GM15510 (cell line): ENCODE results near the gene PGAP3.

Experiments
- POLR2A ChIP-seq: IDR thresholded peaks from 3 replicates; pipeline ENCODE4 v1.6.1; 2011; ENCODE audit warnings: borderline replicate concordance; ENCODE audit not compliant: insufficient read length; ENCODE audit errors: extremely low read depth

Gene PGAP3

DNA sequence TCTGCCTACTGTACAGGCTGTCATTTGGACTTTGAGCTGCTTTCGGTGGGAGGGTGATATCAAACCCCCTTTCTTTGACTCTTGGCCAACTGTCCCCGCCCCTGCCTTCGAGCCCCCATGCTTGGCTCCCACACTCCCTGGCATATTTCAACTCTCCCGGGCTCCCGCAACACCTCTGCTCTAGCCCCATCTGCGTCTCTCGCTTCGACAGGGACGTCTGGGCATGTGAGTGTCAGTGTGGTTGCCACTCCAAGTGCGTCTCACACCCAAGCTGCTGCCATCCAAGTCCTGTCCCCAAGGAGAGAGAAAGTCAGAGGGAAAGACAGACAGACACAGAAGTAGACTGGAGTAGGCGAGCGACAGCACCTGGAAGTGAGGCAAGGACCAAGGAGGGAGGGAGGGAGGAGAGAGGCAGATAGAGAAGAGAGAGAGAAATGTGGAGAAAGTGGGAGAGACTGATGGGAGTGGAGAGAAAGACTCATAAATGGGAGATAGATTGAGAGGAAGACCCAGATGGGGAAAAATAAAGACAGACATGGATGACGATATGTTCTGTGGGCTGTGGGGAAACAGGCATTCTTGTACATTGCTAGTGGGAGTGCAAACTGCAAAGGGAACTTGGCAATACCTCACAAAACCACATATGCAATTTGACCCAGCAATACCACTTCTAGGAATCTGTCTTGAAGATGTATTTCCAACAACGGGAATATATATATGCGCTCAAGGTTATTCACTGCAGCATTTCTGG lies 39.1 kb downstream of the PGAP3 start:
- TF ChIP-seq POLR2A: no peak

DNA sequence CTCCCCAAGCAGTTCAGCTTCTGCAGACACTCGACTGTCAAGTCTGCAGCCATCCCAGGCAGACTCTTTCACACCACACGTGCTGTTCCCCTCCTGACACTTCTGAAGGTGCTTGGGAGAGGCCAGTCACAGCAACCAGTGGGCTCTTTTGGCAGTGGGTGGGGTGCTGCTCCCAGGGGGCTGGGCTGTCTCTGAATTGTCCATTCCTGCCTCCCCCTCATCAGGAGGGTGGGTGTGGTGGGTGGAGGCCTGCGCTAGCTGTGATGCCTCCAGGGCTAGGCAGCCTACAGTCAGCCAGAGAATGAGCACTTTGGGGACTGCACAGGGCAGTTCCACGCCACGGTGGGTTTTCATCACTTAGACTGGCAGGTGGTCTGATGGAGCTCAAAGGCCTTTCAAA lies 40.6 kb downstream of the PGAP3 start:
- TF ChIP-seq POLR2A: no peak

DNA sequence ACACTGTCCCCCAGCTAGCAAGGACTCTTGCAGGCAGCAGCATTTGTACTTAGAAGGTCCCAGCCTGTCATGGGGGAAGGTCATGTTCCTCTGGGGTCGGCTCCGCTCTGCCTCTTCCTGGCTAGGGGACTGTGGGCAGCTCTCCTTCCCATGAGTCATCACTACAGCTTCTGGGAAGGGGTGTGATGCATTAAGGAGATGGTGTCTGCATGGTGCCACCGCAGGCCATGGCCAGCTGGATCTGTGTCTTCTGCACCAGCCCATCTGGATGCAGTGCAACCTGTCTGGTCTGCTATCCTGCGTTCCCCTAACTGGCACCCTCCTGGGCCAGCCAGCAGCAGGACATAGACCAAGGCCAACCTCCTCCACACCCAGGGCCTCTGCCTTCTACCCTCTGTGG lies 44.6 kb downstream of the PGAP3 start:
- no peak for TF ChIP-seq POLR2A

DNA sequence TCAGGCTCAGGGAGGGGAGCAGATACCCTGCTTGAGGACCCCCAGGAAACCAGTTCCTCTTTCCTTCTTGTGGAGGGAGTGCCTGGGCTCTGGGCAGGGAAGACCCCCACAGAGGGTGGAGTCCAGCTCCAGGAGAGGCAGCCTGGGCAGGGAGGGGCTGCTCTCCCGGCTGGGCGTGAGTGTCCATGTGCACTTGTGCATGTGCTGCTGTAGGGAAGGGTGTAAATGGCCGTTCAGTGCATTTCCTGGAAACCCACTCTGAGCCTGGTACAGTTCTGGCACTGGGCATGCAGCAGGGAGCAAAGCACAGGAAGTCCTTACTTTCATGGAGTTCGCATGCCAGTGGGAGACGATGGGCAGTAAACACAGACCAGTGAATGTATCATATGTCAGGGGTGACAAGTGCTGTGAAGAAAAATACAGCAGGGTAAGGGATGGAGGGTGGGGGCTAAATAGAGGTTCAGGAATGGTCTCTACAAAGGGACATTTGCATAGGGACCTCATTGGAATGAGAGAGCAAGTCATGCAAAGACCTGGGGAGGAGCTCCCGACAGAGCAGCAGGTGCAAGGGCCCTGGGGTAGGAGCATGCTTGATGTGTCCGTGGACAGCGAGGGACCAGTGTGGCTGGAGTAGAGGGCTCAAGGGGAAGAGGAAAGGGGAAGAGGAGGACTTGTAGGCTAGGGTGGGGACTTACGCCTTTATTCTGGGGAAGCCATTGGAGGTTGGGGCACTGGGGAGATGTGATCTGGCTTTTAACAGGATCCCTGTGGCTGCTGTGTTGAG lies 45.4 kb downstream of the PGAP3 start:
- TF ChIP-seq POLR2A: no peak

DNA sequence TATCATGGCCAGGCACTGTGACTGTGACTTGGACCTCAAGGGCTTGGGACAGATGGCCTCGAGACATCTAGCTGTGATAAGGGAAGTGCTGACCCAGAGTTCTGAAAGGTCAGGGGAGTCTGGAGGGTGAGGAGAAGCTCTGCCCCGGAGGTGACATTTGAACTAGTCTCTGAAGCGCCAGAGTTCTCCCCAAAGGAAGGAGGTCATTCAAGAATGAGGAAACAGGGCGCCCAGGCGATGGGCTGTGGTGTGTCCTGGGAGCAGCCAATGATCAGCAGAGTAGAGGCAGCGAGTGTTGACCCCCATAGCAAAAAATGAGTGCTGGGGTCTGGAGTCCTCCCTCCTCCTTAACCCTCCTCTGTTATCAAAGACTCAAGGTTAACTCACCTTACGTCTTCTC lies 46.0 kb downstream of the PGAP3 start:
- no peak for TF ChIP-seq POLR2A

DNA sequence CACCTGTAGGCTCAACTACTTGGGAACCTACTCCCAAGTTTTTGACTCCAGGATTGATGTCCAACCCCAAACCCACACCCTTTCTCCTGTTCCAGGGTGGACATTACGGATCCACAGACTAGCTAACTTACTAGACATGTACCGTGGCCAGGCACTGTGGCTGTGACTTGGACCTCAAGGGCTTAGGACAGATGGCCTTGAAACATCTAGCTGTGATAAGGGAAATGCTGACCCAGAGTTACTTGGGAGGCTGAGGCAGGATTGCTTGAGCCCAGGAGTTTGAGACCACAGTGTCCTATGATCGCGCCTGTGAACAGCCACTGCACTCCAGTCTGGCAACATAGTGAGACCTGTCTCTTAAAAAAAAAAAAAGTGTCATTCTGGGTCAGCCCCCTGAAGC lies 46.8 kb downstream of the PGAP3 start:
- no peak for TF ChIP-seq POLR2A

DNA sequence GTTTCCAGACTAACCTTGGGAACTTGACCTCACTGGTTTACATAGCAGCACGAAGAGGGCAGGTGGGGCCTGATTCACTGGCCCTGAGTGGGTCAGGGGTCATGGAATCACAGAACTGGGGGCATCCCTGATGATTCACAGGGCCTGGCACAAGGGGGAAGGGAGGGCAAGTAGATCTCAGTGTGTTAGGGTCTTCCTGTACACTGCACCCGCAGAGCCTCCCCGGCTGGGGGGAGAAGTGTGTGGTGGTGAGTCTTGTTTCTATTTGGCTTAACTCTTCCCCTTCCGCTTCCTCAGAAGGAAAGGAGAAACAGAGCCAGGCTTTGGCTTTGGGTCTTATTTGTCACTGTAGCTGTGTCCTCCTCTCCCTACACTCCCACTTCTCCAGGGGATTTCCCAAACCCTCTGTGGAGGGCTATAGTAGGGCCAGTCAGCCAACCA lies 47.2 kb downstream of the PGAP3 start:
- TF ChIP-seq POLR2A: no peak

DNA sequence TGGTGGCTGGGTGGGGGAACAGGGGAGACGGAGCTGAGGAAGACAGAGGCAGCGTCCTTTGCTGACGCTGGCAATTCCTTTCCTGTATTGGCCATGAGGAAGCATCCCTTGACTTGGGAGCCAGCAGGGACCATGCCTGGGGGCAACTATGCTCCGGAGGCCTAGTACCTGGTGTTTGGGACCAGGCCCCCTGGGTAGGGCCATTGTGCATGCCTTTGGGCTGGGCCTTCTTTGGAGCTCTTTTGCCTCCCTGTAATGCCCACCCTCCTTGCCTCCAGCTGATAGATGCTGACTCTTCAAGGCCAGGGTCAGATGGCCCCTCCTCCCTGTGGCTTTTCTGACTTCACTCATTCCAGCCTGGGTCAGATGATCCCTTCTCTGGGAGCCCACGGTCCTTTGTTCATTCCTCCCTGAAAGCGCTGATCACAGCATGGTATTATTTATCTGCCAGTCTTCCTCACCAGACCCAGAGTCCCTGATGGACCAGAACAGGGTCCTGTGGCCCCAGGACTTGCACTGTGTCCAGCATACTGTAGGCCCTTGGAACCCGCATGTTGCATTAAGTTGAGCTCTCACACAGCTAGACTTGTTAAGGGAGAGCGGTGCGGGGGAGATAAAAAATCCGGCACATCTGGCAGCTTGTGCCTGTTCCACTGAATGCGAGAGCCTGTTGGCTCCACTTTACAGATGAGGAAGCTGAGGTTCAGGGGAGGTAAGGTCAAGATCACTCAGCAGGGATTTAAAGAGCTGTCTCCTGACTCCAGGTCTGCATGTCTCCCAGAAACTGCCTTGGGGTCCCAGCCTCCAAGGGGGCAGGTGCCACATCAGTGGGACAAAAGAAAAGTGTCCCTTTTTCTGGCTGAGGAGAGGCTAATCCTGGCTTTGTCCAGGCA lies 48.0 kb downstream of the PGAP3 start:
- TF ChIP-seq POLR2A: no peak

DNA sequence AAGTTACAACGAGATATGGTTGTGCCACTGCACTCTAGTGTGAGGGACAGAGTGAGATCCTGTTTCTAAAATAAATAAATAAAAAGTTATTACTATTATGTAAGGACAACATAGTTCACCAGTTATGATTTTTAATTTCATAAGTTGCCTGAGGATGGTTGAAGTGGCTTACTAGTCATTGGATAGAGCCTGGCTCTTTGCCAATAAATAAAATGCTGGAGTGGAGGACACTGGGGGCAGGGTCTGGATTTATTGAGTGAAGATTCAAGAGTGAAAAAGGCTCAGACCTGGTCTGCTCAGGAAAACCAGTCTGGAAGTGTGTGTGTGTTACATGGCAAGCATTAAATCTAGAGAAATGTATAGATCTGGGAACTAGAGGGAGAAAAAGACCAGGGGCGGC lies 48.8 kb downstream of the PGAP3 start:
- TF ChIP-seq POLR2A: no peak

DNA sequence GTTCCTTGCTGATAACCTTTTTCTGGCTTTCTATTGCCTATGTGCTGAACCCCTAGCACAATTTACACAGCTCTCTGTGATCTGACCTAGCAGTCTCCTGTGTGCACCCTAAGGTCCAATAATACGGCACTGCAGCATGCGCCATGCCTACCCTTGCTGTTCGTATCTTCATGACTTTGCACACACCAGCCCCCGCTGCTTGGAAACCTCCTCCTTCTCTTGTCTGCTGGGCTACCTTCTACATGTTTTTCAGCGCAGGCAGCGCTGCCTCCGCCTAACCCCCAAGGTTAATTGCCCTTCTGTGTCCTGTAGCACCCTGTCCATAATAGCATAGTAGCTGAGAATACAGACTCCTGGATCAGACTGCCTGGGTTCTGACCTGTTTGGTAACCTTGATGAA lies 49.5 kb downstream of the PGAP3 start:
- no peak for TF ChIP-seq POLR2A

DNA sequence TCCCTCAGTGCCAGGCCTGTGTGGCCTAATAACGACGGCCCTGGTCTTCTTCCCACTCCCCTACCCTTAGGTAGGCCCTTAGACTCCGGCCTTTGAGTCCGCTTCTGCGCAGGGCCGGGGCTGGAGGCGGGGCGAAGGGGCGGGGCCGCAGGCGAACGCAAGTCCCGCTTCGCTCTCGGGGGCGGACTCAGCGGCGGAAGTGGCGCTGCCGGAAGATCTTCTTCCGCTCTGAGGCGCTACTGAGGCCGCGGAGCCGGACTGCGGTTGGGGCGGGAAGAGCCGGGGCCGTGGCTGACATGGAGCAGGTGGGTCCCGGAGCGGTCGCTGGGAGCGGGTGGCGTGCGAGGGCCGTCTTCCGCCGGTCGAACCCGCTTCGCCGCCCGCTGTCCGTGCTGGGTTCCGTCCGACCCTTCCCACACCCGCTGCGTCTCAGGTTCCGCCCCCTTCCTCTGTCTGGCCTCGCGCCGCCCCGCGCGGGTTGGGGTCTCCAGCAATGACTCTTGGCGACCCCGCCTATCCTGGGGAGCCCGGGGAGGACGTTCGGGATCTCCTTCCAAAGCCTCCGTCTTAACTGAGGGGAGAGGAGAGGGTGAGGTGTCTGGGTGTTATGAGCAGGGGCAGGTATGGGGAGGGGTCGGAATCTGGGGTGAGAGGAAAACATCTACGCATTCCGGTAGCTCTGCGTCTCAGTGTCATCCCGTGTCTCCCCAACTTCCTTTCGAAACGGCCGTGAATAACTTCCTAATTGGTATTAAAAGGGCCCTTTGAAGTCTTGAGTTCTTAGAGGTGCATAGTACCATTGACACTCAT lies 50.7 kb downstream of the PGAP3 start, which contains the start of gene STARD3:
Gene STARD3, plus strand, starts transcription at position 218 of the 810 bp plus-strand sequence. CDS start 16,388 bp downstream, outside the sequence.
- peak; percentile 81 for TF ChIP-seq POLR2A

DNA sequence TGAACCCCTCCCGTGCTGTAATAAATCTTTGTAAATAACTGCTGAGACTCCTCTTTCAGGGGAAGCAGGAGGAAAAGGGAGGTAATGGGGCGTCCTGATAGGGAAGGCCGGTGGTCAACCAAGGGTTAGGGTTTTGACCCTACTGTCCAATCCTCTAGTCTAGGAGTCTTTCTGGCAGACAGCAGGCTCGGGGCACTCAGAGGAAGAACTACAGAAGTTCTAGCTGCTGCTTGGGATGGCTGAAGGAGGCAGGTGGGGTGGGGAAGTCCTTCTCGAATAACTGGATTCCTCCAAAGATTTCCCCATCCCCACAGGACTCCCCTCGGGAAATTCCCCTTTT lies 51.3 kb downstream of the PGAP3 start:
- TF ChIP-seq POLR2A: no peak

DNA sequence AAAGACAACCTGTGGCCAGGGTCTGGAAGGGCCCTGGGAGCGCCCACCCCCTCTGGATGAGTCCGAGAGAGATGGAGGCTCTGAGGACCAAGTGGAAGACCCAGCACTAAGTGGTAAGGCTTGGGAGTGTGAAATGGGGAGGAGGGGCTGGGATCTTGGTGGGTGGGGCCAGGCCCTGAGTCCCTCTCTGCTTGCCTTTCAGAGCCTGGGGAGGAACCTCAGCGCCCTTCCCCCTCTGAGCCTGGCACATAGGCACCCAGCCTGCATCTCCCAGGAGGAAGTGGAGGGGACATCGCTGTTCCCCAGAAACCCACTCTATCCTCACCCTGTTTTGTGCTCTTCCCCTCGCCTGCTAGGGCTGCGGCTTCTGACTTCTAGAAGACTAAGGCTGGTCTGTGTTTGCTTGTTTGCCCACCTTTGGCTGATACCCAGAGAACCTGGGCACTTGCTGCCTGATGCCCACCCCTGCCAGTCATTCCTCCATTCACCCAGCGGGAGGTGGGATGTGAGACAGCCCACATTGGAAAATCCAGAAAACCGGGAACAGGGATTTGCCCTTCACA lies 52.2 kb downstream of the PGAP3 start:
- TF ChIP-seq POLR2A: no peak

DNA sequence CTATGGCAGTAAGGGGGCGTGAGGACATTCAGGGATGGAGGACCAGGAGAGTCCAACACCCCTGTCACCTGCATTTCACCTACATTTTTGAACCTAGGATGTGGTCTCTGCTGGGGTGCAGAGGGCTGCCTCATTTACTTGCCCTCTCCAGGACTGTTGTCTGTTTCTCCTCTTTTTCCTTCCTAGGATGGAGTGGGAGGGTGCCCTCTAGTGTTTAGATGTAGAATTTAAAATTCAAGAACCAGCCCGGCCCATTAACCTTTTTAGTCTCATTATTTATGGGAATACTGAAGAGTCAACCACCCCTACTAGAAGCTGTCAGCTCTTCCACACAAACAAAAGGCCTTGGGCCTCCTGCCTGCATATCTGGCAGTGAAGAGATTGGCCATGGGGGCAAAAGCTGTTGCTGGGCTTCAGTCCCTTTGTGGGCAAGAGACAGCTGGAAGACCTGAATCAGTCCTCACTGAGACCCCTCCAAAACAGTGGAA lies 53.4 kb downstream of the PGAP3 start:
- TF ChIP-seq POLR2A: no peak
